H9 (cell line): ENCODE results near the gene DNAJC21. TPM values are rescaled to one million over a fixed set of nuclear protein-coding genes. Genes with fewer than 3 reads are reported as not detected.

Experiments used
- DNase-seq: peaks from one replicate; pipeline ENCODE4 v3.0.0-alpha.2; 2017
- H2AFZ ChIP-seq: one replicate; pipeline ENCODE4 v1.6.1; 2013; ENCODE audit warnings: mild to moderate bottlenecking, low read length, control low read depth, moderate library complexity
- H2AK5ac ChIP-seq: 2 replicates; pipeline ENCODE4 v1.6.1; 2013; ENCODE audit warnings: low read length, control low read depth, mixed read lengths; ENCODE audit not compliant: insufficient read length
- H2BK120ac ChIP-seq: one replicate; pipeline ENCODE4 v1.6.1; 2013; ENCODE audit warnings: low read depth, mild to moderate bottlenecking, low read length, control low read depth, inconsistent platforms; ENCODE audit not compliant: poor library complexity, severe bottlenecking
- H2BK12ac ChIP-seq: 2 replicates; pipeline ENCODE4 v1.6.1; 2013; ENCODE audit warnings: low read length, control low read depth, mixed read lengths, low read depth; ENCODE audit not compliant: insufficient read length
- H2BK15ac ChIP-seq: 2 replicates; pipeline ENCODE4 v1.6.1; 2013; ENCODE audit warnings: low read depth, low read length, control low read depth
- H2BK20ac ChIP-seq: one replicate; pipeline ENCODE4 v1.6.1; 2013; ENCODE audit warnings: low read depth, mild to moderate bottlenecking, low read length, control low read depth, inconsistent platforms; ENCODE audit not compliant: poor library complexity, severe bottlenecking
- H2BK5ac ChIP-seq: 2 replicates; pipeline ENCODE4 v1.6.1; 2013; ENCODE audit warnings: low read length, control low read depth, mixed read lengths; ENCODE audit not compliant: insufficient read length
- H3K14ac ChIP-seq: 2 replicates; pipeline ENCODE4 v1.6.1; 2013; ENCODE audit warnings: low read length, control low read depth; ENCODE audit not compliant: insufficient read depth
- H3K18ac ChIP-seq: 2 replicates; pipeline ENCODE4 v1.6.1; 2013; ENCODE audit warnings: low read depth, mild to moderate bottlenecking, mixed read lengths, low read length, control low read depth; ENCODE audit not compliant: insufficient read length
- H3K23ac ChIP-seq: 2 replicates; pipeline ENCODE4 v1.6.1; 2013; ENCODE audit warnings: low read length, control low read depth, mixed read lengths, low read depth; ENCODE audit not compliant: insufficient read length
- H3K23me2 ChIP-seq: 2 replicates; pipeline ENCODE4 v1.6.1; 2013; ENCODE audit warnings: low read depth, mild to moderate bottlenecking, mixed read lengths, low read length, control low read depth; ENCODE audit not compliant: insufficient read length, poor library complexity, severe bottlenecking
- H3K27ac ChIP-seq: 2 replicates; pipeline ENCODE4 v1.5.1; 2013; ENCODE audit warnings: low read length, control low read depth, mixed read lengths, low read depth; ENCODE audit not compliant: insufficient read length
- H3K27me3 ChIP-seq: 2 replicates; pipeline ENCODE4 v1.6.1; 2013; ENCODE audit warnings: low read length, control low read depth, inconsistent platforms; ENCODE audit not compliant: insufficient read depth
- H3K4ac ChIP-seq: 2 replicates; pipeline ENCODE4 v1.6.1; 2013; ENCODE audit warnings: low read depth, mild to moderate bottlenecking, control low read depth, inconsistent platforms, low read length, moderate library complexity
- H3K4me1 ChIP-seq: 2 replicates; pipeline ENCODE4 v1.6.1; 2013; ENCODE audit warnings: low read length, control low read depth, inconsistent platforms; ENCODE audit not compliant: insufficient read depth
- H3K4me2 ChIP-seq: 2 replicates; pipeline ENCODE4 v1.6.1; 2013; ENCODE audit warnings: low read length, control low read depth, mixed read lengths; ENCODE audit not compliant: insufficient read length, insufficient read depth
- H3K56ac ChIP-seq: 2 replicates; pipeline ENCODE4 v1.6.1; 2013; ENCODE audit warnings: low read depth, mild to moderate bottlenecking, mixed read lengths, low read length, control low read depth; ENCODE audit not compliant: insufficient read length
- H3K79me1 ChIP-seq: 2 replicates; pipeline ENCODE4 v1.6.1; 2013; ENCODE audit warnings: low read depth, mild to moderate bottlenecking, moderate library complexity, low read length, control low read depth, inconsistent platforms; ENCODE audit not compliant: insufficient read depth, poor library complexity, severe bottlenecking
- H3K79me2 ChIP-seq: 2 replicates; pipeline ENCODE4 v1.6.1; 2013; ENCODE audit warnings: low read length, control low read depth, inconsistent platforms; ENCODE audit not compliant: insufficient read depth
- H3K9ac ChIP-seq: 2 replicates; pipeline ENCODE4 v1.6.1; 2013; ENCODE audit warnings: low read length, control low read depth, mixed read lengths; ENCODE audit not compliant: insufficient read length; ENCODE audit errors: extremely low read depth
- H3K9me3 ChIP-seq: one replicate; pipeline ENCODE4 v1.6.1; 2013; ENCODE audit warnings: low read depth, low read length, inconsistent platforms; ENCODE audit not compliant: control insufficient read depth
- H3T11ph ChIP-seq: one replicate; pipeline ENCODE4 v1.6.1; 2013; ENCODE audit warnings: mild to moderate bottlenecking, low read length, control low read depth, inconsistent platforms
- H4K20me1 ChIP-seq: one replicate; pipeline ENCODE4 v1.6.1; 2013; ENCODE audit not compliant: control insufficient read depth, insufficient read length, insufficient read depth
- H4K5ac ChIP-seq: 2 replicates; pipeline ENCODE4 v1.6.1; 2013; ENCODE audit warnings: low read depth, mild to moderate bottlenecking, mixed read lengths, low read length, control low read depth; ENCODE audit not compliant: insufficient read length
- H4K8ac ChIP-seq: replicated peaks from 2 replicates; pipeline ENCODE4 v1.6.1; 2013; ENCODE audit warnings: low read length, control low read depth, mixed read lengths, low read depth; ENCODE audit not compliant: insufficient read length
- H4K91ac ChIP-seq: 2 replicates; pipeline ENCODE4 v1.6.1; 2013; ENCODE audit warnings: low read depth, mild to moderate bottlenecking, moderate library complexity, mixed read lengths, low read length, control low read depth; ENCODE audit not compliant: insufficient read length
- H3K27ac Mint-ChIP-seq, 3 experiments: 2 replicates in 2 of 3; 3 replicates in 1 of 3; pipeline ENCODE4 v1.8.0; 2020 to 2021; ENCODE audit warnings: mixed read lengths in 3 of 3, mild to moderate bottlenecking in 1 of 3, moderate library complexity in 1 of 3
- H3K27me3 Mint-ChIP-seq: 2 replicates; pipeline ENCODE4 v1.8.0; 2021; ENCODE audit warnings: low read depth, mild to moderate bottlenecking, moderate library complexity, mixed read lengths
- H3K36me3 Mint-ChIP-seq, 3 experiments: 2 replicates in 2 of 3; 3 replicates in 1 of 3; pipeline ENCODE4 v1.8.0; 2020 to 2021; ENCODE audit warnings: low read depth in 3 of 3, mixed read lengths in 3 of 3; ENCODE audit not compliant: insufficient read depth in 1 of 3
- H3K4me1 Mint-ChIP-seq, 2 experiments: 2 replicates each; pipeline ENCODE4 v1.8.0; 2020; ENCODE audit warnings: mixed read lengths in 2 of 2
- H3K4me3 Mint-ChIP-seq, 2 experiments: 2 replicates in 1 of 2; 3 replicates in 1 of 2; pipeline ENCODE4 v1.8.0; 2020 to 2021; ENCODE audit warnings: mild to moderate bottlenecking in 2 of 2, mixed read lengths in 2 of 2, moderate library complexity in 1 of 2
- H3K9me3 Mint-ChIP-seq, 2 experiments: 2 replicates in 1 of 2; 3 replicates in 1 of 2; pipeline ENCODE4 v1.8.0; 2020; ENCODE audit warnings: mild to moderate bottlenecking in 2 of 2, mixed read lengths in 2 of 2, moderate library complexity in 1 of 2
- CTCF ChIP-seq: fragments of 200-600 bp; sonication (generic); conservative IDR thresholded peaks from 3 replicates; pipeline ENCODE4 v1.8.0; 2021; ENCODE audit warnings: antibody characterized with exemption, mild to moderate bottlenecking
- WGBS: extraction: QIAGEN DNeasy Blood & Tissue Kit; methylation state at CpG from one replicate; pipeline ENCODE4 v1.1.7; 2013; ENCODE audit warnings: missing lambda C conversion rate, low lambda C conversion rate, mixed read lengths; ENCODE audit not compliant: insufficient read length; ENCODE audit errors: extremely low coverage; 5-methylcytosine and 5-hydroxymethylcytosine counted together
- total RNA-seq: library from RNA; stranded (reverse); gene quantifications from 2 replicates; pipeline ENCODE4 v1.2.1, GENCODE V29; 2021

Gene DNAJC21
- total RNA-seq, 1 experiment from 2014 or later: 50.4 TPM

GRCh38 chr5:34898258-34898895, 31.0 kb upstream of the DNAJC21 start:
- no peak overlapping the region; a peak in 1 of 7 replicates for H3K27ac Mint-ChIP-seq
- H2AK5ac ChIP-seq: no peak overlapping the region

More at GRCh38 chr5:34898258-34898895, 31.0 kb upstream of the DNAJC21 start:
- Histone ChIP-seq H4K8ac (no peak overlapping the region), H3K4ac (no peak overlapping the region), H4K91ac (no peak overlapping the region), H3K4me2 (no peak overlapping the region), H3K4me1 (no peaks in the 10 kb centered on the region), H2BK5ac (no peak overlapping the region), H3K23me2 (no peaks in the 10 kb centered on the region), H3T11ph (no peak overlapping the region), H2BK20ac (no peak overlapping the region), H3K14ac (no peak overlapping the region), H3K9me3 (no peaks in the 10 kb centered on the region), H3K79me1 (no peaks in the 10 kb centered on the region), H2BK120ac (no peak overlapping the region), H4K20me1 (no peaks in the 10 kb centered on the region), H3K18ac (no peak overlapping the region), H2BK12ac (no peak overlapping the region), H4K5ac (no peak overlapping the region), H3K27ac (no peak overlapping the region), H3K23ac (no peak overlapping the region), H3K27me3 (no peaks in the 10 kb centered on the region), H2BK15ac (no peak overlapping the region), H2AFZ (no peak overlapping the region), H3K9ac (no peak overlapping the region), H3K56ac (no peak overlapping the region), H3K79me2 (no peaks in the 10 kb centered on the region)
- no CpG with 5 or more reads among the region's 3 CpGs for WGBS
- Mint-ChIP-seq H3K4me3 (no peak overlapping the region), H3K36me3 (peaks cover 2 to 13% (median 10%) of the 10 kb centered on the region in 3 experiments; a peak in 5 of 7 replicates), H3K9me3 (no peaks in the 10 kb centered on the region), H3K27me3 (no peaks in the 10 kb centered on the region), H3K4me1 (peaks cover 6 to 17% of the 10 kb centered on the region in 2 experiments)
- DNase-seq: peak; percentile 63
- TF ChIP-seq CTCF: peak; percentile 93
